LHCN-M2 (cell line): ENCODE measurements around the gene CEMIP. TPM values are rescaled to one million over a fixed set of nuclear protein-coding genes. Genes with fewer than 3 reads are reported as not detected.

Source experiments
- DNase-seq: peaks from one replicate; pipeline ENCODE4 v3.0.0-alpha.2; 2012; ENCODE audit warnings: low read depth
- total RNA-seq: library from RNA; depleted of rRNA; stranded (reverse); fragments of >200 nt; gene quantifications from 2 replicates; pipeline ENCODE4 v1.2.3, GENCODE V29; 2014

Gene CEMIP
- total RNA-seq, 1 experiment from 2014 or later, result 4.5 TPM

DNA sequence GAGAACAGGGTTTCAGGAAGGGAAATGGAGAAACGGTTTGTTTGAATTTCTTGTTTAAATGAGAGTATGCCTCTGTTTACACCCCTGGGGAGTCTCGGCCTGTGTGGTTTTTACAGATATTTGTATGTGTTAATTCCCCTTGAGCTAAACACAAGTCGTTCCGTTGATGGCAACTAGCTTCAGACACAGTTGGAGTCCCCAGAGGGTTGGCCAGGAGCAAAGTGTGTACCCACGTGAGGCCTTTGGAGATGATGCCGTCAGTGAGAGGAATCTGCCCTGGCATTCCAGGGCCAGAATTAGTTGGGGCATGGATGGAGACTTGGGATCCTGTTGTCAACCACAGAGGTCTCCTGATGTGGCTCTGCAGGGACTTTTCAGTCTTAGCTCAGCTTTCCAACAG, 44.0 kb downstream of the CEMIP start:
- DNase-seq, result no peak

GRCh38 chr15:80823995-80824394, 44.8 kb downstream of the CEMIP start:
- DNase-seq, result no peak

GRCh38 chr15:80825361-80826030, 46.3 kb downstream of the CEMIP start:
- DNase-seq, result no peak

- DNase-seq, result peak; percentile 24
These were observed 49.6 kb downstream of the CEMIP start for GRCh38 chr15:80828796-80829195.

DNA sequence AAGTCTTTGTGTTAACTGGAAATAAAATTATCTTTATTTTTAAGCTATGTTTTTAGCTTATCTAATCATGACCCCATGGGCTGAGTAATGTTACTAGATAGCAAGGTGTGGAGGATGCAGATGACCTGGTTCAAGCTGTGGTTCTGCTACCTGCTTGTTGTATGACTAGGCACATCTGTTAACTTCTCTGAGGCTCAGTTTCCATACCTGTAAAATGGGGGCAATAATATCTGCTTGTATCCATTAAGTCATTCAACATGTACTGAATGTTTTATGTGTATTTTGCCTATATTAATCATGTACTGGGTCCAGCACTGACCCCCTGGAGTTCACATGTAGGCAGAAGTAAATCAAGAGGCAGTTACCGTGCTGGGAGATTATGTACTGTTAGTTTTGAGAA, 51.5 kb downstream of the CEMIP start:
- DNase-seq, result no peak

DNA sequence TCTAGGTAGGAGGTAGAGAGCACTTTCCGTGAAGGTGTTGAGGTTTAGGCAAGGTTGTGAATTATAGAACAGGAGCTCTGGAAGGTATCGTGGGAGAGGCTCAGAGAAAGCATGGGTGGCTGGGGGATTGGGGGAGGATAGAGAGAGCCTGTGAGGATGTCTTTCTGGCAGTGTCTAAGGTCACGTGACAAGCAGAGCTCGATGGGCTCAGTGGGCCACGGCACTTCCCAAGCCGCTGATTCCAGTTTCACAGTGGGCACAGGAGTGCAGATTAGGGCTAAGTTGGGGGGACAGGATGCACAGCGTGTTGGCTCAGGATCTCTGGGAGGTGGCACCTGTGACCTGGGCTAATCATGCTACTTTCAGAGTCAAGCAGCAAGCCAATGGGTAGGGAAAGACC, 52.0 kb downstream of the CEMIP start:
- no peak for DNase-seq

GRCh38 chr15:80831606-80832224, 52.5 kb downstream of the CEMIP start:
- DNase-seq, result no peak

DNA sequence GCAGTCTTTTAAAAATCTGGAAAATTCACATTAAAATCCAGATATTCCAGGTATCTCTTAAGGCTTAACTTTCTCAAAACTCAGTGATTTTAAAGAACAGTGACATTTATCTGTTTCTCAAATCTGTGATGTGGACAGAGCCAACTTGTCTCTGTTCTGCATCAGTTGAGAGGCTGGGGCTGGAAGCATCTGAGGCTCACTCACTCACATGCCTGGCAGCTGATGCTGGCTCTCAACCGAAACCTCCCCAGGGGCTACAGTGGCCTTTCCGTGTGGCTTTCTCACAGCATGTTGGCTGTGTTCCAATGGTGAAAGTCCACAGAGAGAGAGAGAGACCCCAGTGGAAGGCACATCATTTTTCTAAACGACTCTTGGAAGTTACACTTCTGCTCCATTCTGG, 53.5 kb downstream of the CEMIP start:
- no peak for DNase-seq

DNA sequence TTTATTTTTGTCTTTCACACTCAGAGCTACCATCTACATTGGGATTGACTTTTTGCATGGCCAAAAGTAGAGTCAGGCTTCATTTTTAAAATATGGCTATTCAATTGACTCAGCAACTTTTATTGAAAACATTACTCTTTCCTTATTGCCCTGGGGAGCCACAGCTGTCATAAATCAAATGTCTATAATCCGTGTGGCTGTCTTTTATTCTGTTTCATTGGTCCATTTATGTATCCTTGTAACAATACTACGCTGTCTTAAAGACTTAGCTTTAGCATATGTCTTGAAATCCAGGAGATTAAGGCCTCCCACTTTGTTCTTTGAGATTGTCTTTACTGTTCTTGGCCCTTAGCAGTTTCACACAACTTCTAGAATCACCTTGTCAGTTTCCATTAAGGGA, 55.2 kb downstream of the CEMIP start:
- no peak for DNase-seq

- DNase-seq, result no peak
These were observed 55.7 kb downstream of the CEMIP start for GRCh38 chr15:80834906-80835305.

DNA sequence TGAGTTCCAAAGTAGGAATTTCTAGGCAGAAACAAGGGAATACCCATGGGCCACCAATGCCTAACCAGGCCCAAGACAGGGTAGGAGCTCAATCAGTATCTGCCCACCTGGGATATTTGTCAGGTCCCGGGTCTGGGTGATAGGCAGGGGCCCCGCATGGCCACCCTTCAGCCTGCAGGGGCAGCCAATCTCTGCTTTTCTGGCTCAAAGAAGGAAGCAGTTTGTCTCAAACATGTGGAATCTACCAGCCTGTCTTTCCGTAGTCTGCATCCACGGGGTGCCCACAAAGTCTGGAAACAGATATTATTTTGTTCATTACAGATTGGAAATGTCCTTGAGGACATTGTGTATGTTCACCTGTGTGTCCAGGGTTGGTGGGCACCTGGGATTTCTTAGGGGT, 56.2 kb downstream of the CEMIP start:
- no peak for DNase-seq

- no peak for DNase-seq
These were observed 57.1 kb downstream of the CEMIP start for GRCh38 chr15:80836223-80836622.

GRCh38 chr15:80837006-80837405, 57.8 kb downstream of the CEMIP start:
- DNase-seq, result no peak

GRCh38 chr15:80838012-80838411, 58.8 kb downstream of the CEMIP start:
- DNase-seq, result no peak

GRCh38 chr15:80838666-80839065, 59.5 kb downstream of the CEMIP start:
- DNase-seq, result no peak

- no peak for DNase-seq
These were observed 60.6 kb downstream of the CEMIP start for GRCh38 chr15:80839764-80840130.

GRCh38 chr15:80840182-80841130, 61.3 kb downstream of the CEMIP start:
- DNase-seq, result no peak

- DNase-seq, result no peak
These were observed 62.4 kb downstream of the CEMIP start for GRCh38 chr15:80841541-80841940.

DNA sequence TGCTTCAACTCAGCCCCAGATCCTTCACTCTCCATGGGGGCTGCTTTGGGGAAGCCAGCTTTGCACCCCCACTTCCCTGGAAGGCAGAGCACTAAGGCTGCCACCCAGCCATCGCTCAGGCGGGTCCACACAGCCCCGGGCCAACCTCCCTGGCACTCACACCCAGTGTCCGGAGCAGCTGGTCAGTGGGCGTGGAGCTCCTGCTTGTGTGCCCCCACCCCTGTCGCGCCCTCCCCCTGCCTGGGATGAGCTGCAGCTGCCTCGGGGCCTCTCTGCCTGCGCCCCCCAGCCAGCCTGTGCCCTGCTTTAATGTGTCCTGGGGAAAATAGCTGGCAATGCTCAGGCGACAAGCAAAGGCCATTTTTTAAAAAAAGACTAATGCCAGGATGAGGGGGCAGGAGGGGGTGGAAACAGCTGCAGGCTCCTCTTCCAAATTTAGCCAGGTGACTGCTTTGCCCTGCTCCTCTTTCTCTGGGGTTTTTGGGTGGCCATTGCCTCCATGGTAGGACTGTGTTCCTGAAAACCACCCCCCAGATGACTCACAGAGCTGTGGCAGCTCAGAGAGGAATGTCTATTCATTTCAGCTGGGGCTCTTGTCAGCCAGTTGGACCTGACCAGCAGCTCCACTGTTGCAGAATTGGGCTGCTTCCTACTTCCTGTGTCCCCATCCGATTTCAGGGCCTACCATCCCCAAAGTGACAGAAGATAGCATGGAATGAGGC, 65.0 kb downstream of the CEMIP start:
- DNase-seq, result peak; percentile 73

DNA sequence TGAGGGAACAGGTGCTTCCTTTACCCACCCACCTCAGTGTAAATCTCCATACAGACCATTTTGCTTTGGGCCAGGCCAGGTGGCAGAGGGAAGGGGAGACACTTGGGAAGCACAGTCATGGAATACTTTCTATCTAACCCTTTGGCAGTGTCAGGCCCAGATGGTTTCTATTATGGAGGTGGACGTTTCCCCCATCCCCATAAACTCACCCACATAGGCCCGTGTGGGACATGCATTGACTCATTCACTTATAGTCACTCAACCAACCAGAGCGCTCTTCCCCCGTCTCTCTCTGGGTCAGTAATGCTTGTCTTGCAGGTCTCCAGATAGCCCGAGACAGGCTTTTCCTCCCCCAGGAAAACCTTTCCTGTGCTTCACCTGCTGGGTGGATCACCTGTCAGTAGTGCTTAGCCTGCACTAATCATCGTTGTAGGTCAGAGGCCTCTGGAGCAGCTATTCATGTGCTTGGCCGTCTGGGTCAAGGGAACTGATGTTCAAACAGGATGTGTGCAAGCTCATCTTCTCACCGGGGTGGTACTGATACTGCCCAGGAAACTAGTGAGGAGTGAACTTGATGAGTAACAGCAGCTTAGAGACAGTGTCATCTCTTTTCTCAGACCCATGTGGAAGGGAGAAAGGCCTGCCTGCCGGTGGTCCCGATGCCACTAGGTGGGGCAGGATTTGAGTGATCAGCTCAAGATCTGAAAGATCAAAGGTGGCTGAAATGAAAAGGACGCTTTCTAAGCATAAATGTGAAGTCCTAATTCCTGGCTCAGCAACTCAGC, 67.1 kb downstream of the CEMIP start:
- DNase-seq, result no peak

DNA sequence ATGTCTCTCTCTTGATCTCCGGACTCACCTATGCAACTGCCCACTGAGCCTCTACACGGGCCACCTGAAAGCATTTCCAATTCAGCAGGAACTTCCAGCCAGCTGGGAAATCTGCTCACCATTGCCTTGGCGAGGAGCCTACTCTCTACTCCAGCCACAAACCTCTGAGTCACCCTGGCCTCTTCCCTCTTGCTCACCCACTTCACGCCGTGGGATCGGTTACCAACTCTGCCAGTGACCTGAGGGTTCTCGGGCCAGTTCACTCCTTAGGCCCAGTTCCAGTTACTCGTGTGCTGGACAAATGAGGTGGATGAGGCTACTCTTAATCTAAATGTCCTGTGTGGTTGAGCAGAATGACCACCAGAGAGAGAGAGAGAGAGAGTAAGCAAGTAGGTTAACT, 70.1 kb downstream of the CEMIP start:
- peak; percentile 94 for DNase-seq
